ENCODE data around the gene PSMD3.
"Not testable (repeated sequence)": the region's sequence is repeated elsewhere in the genome, so short reads cannot be mapped to it uniquely, and the experiment has no call there.

GRCh38 chr17:39948489-39948828, 32.1 kb upstream of the PSMD3 start:
- TF ChIP-seq CTCF (IDR thresholded peaks at IDR 0.05; ENCODE audit: poor library complexity); EZH2 (IDR thresholded peaks at IDR 0.05; ENCODE audit: borderline replicate concordance); EZH2phosphoT487 (IDR thresholded peaks at IDR 0.05; ENCODE audit: low read depth, severe bottlenecking, unreplicated experiment): not testable (repeated sequence)
